Stimulated activated CD4-positive, alpha-beta T cell treated with anti-CD3 and anti-CD28 coated beads, Interleukin-4, amount 100 ng/mL, for 4 hours (primary cell): ENCODE measurements around the gene ADD3.
"Not testable (repeated sequence)": the region's sequence is repeated elsewhere in the genome, so short reads cannot be mapped to it uniquely, and the experiment has no call there.

ENCODE experiments used
- DNase-seq, 2 experiments: peaks; one replicate each; pipeline ENCODE4 v3.0.0-alpha.2; 2020

Gene ADD3

GRCh38 chr10:109976681-109977080 is 31.1 kb upstream of the ADD3 start:
- DNase-seq = no peak

- no peak for DNase-seq
Observed at GRCh38 chr10:109977382-109977806, 30.4 kb upstream of the ADD3 start.

DNA sequence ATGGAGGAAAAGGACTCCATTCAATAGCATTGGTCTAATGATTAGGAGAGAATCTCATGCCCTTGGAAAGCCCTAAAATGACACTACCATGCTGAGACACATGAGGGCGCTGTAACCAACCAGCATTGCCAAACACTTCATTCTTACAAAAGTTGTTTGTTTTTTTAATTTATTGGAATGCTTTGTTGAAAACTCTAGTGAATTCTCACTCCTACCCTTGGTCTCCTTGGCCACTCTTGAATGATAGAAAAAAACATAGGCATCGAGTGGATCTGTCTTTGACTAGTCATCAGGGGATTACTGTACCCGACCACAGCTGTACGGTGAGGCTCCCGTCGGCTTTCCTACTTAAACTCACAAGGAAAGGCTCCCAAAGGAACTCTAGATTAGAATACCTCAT is 29.3 kb upstream of the ADD3 start:
- peak; percentile 42 to 47 for DNase-seq

DNA sequence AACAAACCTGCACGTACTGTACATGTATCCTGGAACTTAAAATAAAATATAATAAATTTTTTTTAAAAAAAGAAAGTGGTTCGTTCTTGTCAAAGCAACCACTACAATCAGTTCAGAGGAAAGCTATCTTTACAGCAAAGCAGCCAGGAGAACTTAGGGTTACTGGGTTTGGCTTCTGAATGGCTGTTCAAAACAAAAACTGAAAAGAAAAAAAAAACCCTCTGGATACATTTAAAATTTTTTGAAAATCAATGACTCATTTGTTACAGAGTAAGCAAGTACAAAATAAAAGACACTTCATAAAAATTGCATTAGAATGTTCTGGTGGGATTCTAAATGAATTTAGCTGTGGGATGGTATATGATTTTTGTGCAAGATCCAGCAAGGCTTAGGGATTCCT is 28.6 kb upstream of the ADD3 start:
- DNase-seq = no peak

- no peak for DNase-seq
Observed at GRCh38 chr10:109981650-109982049, 26.1 kb upstream of the ADD3 start.

- DNase-seq = no peak
Observed at GRCh38 chr10:109982123-109982522, 25.7 kb upstream of the ADD3 start.

- DNase-seq = no peak
Observed at GRCh38 chr10:109982812-109983211, 25.0 kb upstream of the ADD3 start.

DNA sequence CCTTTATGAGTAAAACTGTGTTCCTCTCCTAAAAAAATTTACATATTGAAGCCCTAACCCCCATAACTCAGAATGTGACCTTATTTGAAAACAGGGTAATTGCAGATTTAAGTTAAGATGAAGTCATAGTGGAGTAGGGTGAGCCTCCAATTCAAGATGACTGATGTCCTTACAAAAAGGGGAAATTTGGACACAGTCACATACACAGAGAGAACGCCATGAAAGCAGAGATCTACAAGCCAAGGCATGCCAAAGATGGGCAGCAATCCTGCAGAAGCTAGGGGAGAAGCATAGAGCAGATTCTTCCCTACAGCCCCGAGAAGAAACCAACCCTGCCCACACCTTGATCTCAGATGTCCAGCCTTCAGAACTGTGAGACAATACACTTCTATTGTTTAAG is 23.8 kb upstream of the ADD3 start:
- no peak for DNase-seq

DNA sequence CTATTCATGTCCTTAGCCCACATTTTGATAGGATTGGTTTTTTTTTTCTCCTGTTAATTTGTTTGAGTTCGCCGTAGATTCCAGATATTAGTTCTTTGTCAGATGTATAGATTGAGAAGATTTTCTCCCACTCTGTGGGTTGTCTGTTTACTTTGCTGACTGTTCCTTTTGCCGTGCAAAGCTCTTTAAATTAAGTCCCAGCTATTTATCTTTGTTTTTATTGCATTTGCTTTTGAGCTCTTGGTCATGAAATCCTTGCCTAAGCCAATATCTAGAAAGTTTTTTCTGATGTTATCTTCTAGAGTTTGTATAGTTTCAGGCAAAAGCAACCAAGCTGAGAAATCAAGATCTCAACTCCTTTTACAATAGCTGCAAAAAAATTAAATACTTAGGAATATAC is 22.0 kb upstream of the ADD3 start:
- DNase-seq = not testable (repeated sequence)

DNA sequence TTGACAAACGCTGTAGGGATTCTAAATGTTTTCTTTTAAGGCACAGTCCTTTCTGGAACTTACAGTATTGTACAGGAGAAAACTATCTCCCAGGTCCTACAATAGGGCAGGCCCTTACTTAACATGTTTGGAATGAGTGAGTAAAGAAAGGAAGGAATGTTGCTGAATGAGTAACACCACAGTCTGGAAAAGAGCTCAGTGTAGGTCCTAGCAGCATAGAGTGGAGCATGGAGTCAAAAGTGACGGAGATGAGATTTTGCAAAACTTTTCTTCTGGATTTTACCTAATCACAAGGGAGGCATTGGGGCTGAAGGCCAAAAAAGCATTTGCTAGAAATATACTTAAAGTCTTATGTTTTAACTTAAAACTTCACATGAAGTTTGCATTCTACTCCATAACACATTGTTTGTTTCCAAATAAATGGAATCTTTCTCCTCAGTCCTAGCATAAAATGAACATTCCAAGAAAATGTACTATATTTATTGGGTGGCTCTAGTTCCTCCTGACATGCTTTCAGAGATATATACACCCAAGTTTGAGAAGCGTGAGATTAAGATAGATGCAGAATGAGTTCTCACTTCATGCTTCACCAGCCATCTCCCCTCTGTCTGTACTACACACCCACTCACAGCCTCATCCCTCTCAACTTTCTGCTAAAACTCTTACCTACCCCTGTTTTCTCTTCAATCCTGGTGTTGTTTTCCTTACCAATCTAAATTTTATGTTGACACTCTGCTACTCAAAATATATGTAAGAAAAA is 20.2 kb upstream of the ADD3 start:
- DNase-seq = no peak

- no peak for DNase-seq
Observed at GRCh38 chr10:109988212-109988596, 19.6 kb upstream of the ADD3 start.

DNA sequence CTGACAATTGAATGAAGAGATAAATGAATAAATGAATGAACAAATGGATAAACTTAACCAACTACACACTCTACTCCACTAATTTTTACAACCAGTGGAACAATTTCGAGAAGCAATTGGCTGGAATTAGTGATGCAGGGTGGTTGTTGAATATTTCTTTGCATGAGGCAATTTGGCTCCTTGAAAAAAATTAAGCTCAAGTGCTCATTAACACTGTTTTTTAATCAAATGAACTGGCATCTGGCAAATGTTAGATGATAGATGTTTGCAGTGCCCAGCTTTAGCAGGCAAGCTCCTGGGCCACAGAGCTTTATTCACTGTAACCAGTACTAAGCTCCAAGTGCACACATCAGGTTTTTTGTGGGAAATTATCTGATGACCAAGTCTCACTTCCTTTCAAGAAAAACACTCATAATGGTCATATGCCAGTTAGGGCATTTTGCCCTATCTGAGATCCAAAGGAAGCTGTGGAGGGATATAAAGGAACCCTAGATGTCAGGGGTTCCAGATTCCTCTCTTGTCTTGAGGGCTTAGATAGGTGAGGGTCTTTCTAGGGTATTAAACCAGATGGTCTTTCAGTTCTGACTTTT is 16.4 kb upstream of the ADD3 start:
- DNase-seq = no peak

- no peak for DNase-seq
Observed at GRCh38 chr10:109992485-109992884, 15.3 kb upstream of the ADD3 start.

DNA sequence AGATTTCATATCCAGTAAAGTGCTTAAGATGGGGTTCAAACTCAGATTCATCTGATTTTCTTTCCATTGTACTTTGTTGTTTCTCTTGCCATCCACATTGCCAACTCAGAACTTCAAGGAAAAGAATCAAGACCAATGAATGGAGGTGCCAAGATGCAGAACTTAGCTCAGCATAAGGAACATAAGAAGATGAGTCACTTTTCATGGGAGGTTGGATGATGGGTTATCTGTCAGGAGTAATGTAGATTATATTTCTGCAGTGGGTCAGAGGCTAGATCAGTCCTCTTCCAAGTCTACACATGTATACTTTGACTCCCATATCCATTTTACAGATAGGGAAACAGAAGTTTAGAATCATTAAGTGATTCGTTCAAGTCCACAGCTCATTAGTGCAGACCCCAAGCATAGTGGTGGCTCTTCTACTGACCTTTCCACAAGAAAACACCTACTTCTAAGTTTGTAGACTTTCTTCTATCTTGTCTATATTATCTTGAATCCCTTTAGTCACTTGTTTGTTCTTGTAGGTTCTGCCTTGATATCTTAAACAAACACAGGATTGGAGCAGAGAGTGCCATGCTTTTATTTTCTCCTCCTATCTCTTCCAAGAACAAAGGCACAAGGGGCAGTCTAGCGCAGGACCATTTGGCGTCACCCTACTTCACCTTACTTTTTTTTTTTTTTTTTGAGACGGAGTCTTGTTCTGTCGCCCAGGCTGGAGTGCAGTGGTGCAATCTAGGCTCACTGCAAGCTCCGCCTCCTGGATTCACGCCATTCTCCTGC is 14.0 kb upstream of the ADD3 start:
- DNase-seq = no peak

GRCh38 chr10:109994711-109995577 is 12.8 kb upstream of the ADD3 start:
- no peak for DNase-seq

DNA sequence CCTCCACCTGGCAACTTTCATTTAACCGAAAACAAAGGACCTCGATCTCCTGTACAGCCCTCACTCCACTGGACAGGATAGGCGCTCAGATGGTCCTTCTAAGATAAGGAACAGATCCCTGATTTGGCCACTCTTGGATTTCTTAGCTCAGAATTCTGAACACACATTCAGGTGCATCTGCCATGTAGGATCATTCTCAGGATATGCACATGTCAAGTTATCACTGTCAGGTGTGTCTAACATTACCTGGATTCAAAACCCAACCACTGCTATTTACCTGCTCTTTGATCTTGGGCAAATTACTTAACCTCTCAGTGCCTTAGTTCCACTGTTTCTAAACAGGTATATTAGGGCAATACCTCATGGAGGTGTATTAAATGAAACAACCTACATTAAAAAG is 12.2 kb upstream of the ADD3 start:
- DNase-seq = no peak

DNA sequence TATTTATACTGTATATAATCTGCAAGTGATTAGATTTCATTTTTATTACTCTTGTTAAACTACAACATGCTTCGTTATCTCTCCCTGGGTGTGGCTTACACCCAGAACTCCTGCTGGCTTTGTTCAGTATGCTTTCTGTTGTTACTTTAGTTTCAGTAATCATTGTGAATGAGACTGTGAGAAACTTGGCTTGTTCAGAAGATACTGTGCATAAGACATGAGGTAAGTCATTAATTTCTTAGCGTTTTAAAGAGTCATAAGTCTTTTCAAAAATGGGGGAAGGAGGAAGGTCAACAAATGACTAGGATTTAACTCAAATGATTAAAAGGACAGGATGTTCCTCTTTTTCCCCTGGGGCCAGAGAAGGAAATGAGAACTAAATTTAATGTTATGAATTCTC is 11.6 kb upstream of the ADD3 start:
- DNase-seq = no peak

GRCh38 chr10:109996766-109997171 is 11.0 kb upstream of the ADD3 start:
- no peak for DNase-seq

DNA sequence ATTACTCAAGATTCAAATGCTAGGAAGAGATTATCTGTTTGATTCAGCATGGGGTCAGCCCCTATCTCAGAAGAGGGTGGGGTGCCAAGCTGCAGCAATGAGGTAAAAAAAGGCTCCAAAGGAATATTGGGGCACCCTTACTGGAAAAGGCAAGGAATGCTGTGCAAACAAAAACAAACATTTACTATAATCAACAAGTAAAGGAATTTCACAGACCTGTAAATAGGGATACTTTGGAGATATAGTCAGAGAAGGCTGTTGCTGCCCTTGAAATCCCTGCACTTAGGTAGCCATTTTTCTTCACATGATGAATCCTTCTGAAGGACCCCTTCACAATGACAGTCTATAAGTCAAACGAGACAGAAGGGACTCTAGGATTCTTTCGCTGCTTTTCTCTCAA is 10.6 kb upstream of the ADD3 start:
- DNase-seq = no peak

DNA sequence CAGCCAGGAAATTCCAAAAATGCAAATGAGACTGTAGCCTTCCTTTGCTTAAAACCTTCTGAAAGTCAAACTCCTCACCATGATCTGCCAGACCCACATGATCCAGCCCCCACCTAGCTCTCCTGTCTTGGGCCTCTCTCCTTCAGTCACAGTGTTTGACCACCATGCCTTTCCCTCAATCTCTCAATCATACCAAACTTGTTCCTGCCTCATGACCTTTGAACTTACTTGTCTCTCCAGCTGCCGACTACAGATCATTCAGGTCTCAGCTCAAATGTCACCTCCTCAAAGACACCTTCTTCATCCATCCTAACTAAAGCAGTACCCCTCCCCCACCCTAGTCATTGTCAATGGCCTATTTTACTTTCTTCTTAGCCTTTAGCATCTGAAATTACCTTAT is 9.3 kb upstream of the ADD3 start:
- no peak for DNase-seq

GRCh38 chr10:110002801-110003523 is 4.8 kb upstream of the ADD3 start:
- no peak for DNase-seq

DNA sequence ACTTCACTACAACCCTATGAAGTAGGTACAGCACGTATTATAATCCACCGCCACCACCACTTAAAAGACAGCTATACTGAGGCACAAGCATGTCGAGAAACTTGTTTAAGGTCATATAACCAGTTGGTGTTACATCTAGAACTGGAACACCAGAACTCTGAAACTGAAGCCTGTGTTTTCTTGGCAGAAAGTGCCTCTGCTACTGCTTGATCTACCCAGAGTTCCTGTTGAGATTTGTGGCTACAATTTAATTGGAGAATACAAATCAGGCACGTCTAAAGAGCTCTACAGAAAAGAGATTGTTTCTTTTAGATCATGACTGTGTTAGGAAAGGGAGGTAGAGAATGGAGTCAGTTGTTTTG is 4.3 kb upstream of the ADD3 start:
- no peak for DNase-seq

- no peak for DNase-seq
Observed at GRCh38 chr10:110005719-110006118, 2.1 kb upstream of the ADD3 start.
